Nephron (organoid): ENCODE measurements around the gene OR6C76.
A peak's percentile ranks its signal among the peaks of the same experiment; 100 is the strongest.
"Not testable (repeated sequence)": the region's sequence is repeated elsewhere in the genome, so short reads cannot be mapped to it uniquely, and the experiment has no call there.

Experiments used
- H3K27ac Mint-ChIP-seq, 3 experiments: 2 replicates each; pipeline ENCODE4 v1.8.0; 2020; ENCODE audit warnings: mixed read lengths in 3 of 3, mild to moderate bottlenecking in 2 of 3, moderate library complexity in 1 of 3
- H3K27me3 Mint-ChIP-seq: 2 replicates; pipeline ENCODE4 v1.8.0; 2021; ENCODE audit warnings: low read depth, mild to moderate bottlenecking, moderate library complexity, mixed read lengths
- H3K36me3 Mint-ChIP-seq: 2 replicates; pipeline ENCODE4 v1.8.0; 2020; ENCODE audit warnings: low read depth, mixed read lengths
- H3K4me1 Mint-ChIP-seq: 2 replicates; pipeline ENCODE4 v1.8.0; 2020; ENCODE audit warnings: mixed read lengths
- H3K4me3 Mint-ChIP-seq, 3 experiments: 2 replicates each; pipeline ENCODE4 v1.8.0; 2020; ENCODE audit warnings: mild to moderate bottlenecking in 3 of 3, mixed read lengths in 3 of 3, moderate library complexity in 2 of 3
- H3K9me3 Mint-ChIP-seq: 2 replicates; pipeline ENCODE4 v1.8.0; 2020; ENCODE audit warnings: mixed read lengths
- TF ChIP-seq, protein P1 (sequence below), 3 experiments: fragments of 200-600 bp; sonication (generic); IDR thresholded peaks; one replicate each; pipeline ENCODE4 v1.5.0; 2021; ENCODE audit warnings: antibody characterized with exemption in 3 of 3; ENCODE audit not compliant: unreplicated experiment in 3 of 3

OR6C76 gene

DNA sequence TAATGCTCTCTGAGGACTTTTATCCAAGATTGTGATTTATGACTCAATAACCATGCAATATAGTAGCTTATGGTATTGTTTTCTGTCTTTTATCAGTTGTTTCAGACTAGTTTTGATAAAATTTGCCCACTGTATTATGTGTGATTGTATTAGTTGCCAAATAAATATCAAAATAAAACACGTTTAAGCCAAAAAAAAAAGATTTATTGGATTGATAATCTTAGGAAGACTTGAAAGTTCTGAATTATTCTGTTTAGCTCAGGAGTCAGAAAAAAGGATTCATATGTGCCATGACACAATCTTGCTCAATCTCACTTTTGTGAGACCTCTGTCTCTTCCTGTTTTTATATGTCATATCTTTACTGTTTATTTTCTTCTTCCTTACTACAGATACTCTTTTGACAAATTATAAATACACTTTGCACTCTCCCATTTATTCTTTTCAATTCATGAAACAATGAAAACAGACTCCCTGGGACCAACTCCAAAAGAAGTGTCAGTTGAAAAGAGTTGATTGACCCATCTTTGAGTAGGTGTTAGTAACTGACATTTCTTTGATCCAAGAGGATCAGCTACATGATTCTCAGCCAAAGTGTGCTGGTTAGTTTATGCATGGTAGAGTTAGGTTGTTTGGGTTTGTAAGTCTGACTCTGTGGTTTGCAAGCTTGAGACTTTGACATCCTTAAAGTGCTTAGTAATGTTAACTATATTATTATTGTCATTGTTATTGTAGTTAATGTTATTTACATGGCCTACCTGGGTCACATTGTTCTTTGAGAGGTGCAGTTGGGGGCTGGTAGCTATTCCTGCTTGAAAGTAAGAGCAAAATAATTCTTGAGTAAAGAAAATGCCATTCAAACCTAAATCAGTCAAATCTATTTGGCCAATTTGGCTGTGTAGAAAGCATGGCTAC, 2.5 kb downstream of the OR6C76 start:
- Mint-ChIP-seq H3K27me3 (peaks cover 4% of the 10 kb centered on the region), H3K4me1 (no peaks in the 10 kb centered on the region), H3K4me3 (no peak overlapping the region), H3K36me3 (no peaks in the 10 kb centered on the region), H3K9me3 (no peaks in the 10 kb centered on the region), H3K27ac (no peak overlapping the region)
- TF ChIP-seq, protein P1, sequence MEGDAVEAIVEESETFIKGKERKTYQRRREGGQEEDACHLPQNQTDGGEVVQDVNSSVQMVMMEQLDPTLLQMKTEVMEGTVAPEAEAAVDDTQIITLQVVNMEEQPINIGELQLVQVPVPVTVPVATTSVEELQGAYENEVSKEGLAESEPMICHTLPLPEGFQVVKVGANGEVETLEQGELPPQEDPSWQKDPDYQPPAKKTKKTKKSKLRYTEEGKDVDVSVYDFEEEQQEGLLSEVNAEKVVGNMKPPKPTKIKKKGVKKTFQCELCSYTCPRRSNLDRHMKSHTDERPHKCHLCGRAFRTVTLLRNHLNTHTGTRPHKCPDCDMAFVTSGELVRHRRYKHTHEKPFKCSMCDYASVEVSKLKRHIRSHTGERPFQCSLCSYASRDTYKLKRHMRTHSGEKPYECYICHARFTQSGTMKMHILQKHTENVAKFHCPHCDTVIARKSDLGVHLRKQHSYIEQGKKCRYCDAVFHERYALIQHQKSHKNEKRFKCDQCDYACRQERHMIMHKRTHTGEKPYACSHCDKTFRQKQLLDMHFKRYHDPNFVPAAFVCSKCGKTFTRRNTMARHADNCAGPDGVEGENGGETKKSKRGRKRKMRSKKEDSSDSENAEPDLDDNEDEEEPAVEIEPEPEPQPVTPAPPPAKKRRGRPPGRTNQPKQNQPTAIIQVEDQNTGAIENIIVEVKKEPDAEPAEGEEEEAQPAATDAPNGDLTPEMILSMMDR (IDR thresholded peaks at IDR 0.05; ENCODE audit: unreplicated experiment in 3 of 3), result no peak

DNA sequence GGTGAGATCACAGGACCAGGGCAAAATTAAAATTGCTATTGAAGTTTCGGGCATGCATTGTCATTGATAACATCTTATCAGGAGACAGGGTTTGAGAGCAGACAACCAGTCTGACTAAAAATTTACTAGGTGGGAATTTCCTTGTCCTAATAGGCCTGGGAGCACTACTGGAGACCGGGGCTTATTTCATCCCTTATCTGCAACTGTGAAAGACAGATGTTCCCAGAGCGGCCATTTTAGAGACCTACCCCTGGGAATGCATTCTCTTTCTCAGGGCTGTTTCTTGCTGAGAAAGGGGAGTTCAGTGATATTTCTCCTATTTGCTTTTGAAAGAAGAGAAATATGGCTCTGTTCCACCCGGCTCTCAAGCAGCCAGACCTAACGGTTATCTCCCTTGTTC, 15.2 kb downstream of the OR6C76 start:
- H3K27me3 Mint-ChIP-seq, H3K36me3 Mint-ChIP-seq, H3K27ac Mint-ChIP-seq, H3K4me1 Mint-ChIP-seq, H3K4me3 Mint-ChIP-seq: not testable (repeated sequence)
- H3K9me3 Mint-ChIP-seq, result peaks cover 16% of the 10 kb centered on the region

DNA sequence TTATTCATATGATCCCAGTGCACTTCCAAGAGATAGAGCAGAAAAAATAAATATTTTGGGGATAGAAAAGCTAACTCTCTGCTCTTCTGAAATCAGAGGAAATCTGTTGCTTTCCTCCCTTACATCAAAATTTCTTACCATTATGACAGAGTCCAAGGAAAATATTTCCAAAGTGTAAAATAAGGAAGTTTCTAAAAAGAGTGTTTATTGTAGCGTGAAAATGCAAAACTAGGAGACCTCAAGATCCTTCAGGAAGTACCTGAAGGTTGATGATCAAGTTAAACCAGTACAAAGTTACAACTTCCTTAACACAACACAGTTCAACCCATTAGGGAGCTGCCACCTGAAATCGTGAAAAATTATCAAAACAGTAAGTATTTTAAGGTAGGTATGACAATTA, 17.7 kb downstream of the OR6C76 start, which contains the start of gene OR6C2:
OR6C2 (plus strand) TSS at position 301 of the 400 bp plus-strand sequence. CDS start 8,138 bp downstream, outside the sequence.
- H3K4me3 Mint-ChIP-seq, result no peak within 1 kb of the TSS
- H3K27ac Mint-ChIP-seq, result no peak within 1 kb of the TSS
- H3K9me3 Mint-ChIP-seq, result peaks cover 16% of the 10 kb centered on the region
- no peaks in the 10 kb centered on the region for H3K27me3 Mint-ChIP-seq
- no peaks in the 10 kb centered on the region for H3K4me1 Mint-ChIP-seq
- H3K36me3 Mint-ChIP-seq, result no peaks in the 10 kb centered on the region
- TF ChIP-seq, protein P1 (IDR thresholded peaks at IDR 0.05; ENCODE audit: unreplicated experiment in 3 of 3), result no peak

DNA sequence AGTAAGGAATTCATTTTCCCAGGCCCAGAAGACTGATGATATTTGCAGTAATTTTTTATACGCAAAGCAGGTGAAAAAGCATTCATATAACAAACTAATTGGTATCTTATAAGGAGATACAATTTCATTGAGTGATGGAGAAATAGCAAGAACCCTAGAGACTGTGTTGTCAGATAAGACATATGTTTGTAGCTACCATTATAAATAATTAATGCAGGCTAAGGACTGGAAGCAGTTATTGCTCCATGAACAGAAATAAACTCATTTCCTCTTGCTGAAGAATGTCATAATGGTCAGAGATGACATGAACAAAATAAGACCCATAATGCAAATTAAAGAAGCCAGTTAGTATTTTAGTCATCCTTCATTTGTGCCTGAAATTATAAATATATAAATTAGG, 19.3 kb downstream of the OR6C76 start:
- H3K27me3 Mint-ChIP-seq, result no peaks in the 10 kb centered on the region
- no peak overlapping the region for H3K27ac Mint-ChIP-seq
- H3K9me3 Mint-ChIP-seq, result peaks cover 11% of the 10 kb centered on the region
- TF ChIP-seq, protein P1 (IDR thresholded peaks at IDR 0.05; ENCODE audit: unreplicated experiment in 3 of 3), result no peak
- H3K4me3 Mint-ChIP-seq, result no peak overlapping the region
- H3K36me3 Mint-ChIP-seq, result no peaks in the 10 kb centered on the region
- no peaks in the 10 kb centered on the region for H3K4me1 Mint-ChIP-seq

- Mint-ChIP-seq H3K27me3 (no peaks in the 10 kb centered on the region), H3K4me3 (no peak overlapping the region), H3K27ac (peak overlapping the region in 1 of 3 experiments; percentile 13)
Observed at GRCh38 chr12:55446326-55446725, 20.3 kb downstream of the OR6C76 start.

GRCh38 chr12:55448825-55449224, 22.8 kb downstream of the OR6C76 start:
- H3K36me3 Mint-ChIP-seq, result no peaks in the 10 kb centered on the region
- no peak overlapping the region for H3K4me3 Mint-ChIP-seq
- H3K27ac Mint-ChIP-seq, result no peak overlapping the region
- TF ChIP-seq, protein P1 (IDR thresholded peaks at IDR 0.05; ENCODE audit: unreplicated experiment in 3 of 3), result no peak
- no peaks in the 10 kb centered on the region for H3K4me1 Mint-ChIP-seq
- no peaks in the 10 kb centered on the region for H3K9me3 Mint-ChIP-seq
- no peaks in the 10 kb centered on the region for H3K27me3 Mint-ChIP-seq

More at GRCh38 chr12:55446326-55446725, 20.3 kb downstream of the OR6C76 start:
- Mint-ChIP-seq H3K36me3 (no peaks in the 10 kb centered on the region), H3K9me3 (peaks cover 5% of the 10 kb centered on the region), H3K4me1 (no peaks in the 10 kb centered on the region)
- TF ChIP-seq, protein P1 (IDR thresholded peaks at IDR 0.05; ENCODE audit: unreplicated experiment in 3 of 3), result peak in 2 of 3 experiments; percentile 21 to 24

DNA sequence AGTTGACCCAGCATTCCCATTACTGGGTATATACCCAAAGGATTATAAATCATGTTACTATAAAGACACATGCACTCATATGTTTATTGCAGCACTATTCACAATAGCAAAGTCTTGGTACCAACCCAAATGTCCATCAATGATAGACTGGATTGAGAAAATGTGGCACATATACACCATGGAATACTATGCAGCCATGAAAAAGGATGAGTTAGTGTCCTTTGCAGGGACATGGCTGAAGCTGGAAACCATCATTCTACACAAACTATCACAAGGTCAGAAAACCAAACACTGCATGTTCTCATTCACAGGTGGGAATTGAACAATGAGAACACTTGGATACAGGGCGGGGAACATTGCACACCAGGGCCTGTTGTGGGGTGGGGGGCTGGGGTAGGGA, 38.9 kb downstream of the OR6C76 start:
- H3K4me1 Mint-ChIP-seq, H3K4me3 Mint-ChIP-seq, H3K36me3 Mint-ChIP-seq: not testable (repeated sequence)

More for the DNA sequence above, 38.9 kb downstream of the OR6C76 start:
- H3K9me3 Mint-ChIP-seq, H3K27ac Mint-ChIP-seq, H3K27me3 Mint-ChIP-seq: not testable (repeated sequence)
